Amniotic epithelial cell (primary cell): ENCODE results near the gene PPP1R9B.

Experiments
- DNase-seq: peaks from one replicate; pipeline ENCODE4 v3.0.0-alpha.2; 2010; ENCODE audit warnings: low read depth

PPP1R9B gene

GRCh38 chr17:50088952-50089825 is 61.3 kb downstream of the PPP1R9B start:
- no peak for DNase-seq

- DNase-seq: no peak
Measured at GRCh38 chr17:50087912-50088405, 62.5 kb downstream of the PPP1R9B start.

- DNase-seq: peak; percentile 61
Measured at GRCh38 chr17:50087246-50087911, 63.1 kb downstream of the PPP1R9B start.
